GM11168 (cell line): ENCODE data around the gene RNF144A.
"Not testable (repeated sequence)": the region's sequence is repeated elsewhere in the genome, so short reads cannot be mapped to it uniquely, and the experiment has no call there.

Experiments used
- in situ Hi-C: fragments of 300-500 bp; cut with MboI; formaldehyde crosslinking; loops from one replicate; pipeline ENCODE4 v1.12.0; 2022; ENCODE audit warnings: low sequenced_read_pairs; ENCODE audit not compliant: unreplicated experiment

The RNF144A gene

GRCh38 chr2:6927186-6927585 is 10.0 kb downstream of the RNF144A start:
- in situ Hi-C loops, result no loop called here

- in situ Hi-C loops, result no loop called here
Measured at GRCh38 chr2:6927753-6928152, 10.5 kb downstream of the RNF144A start.

GRCh38 chr2:6928452-6928851 is 11.2 kb downstream of the RNF144A start:
- in situ Hi-C loops, result no loop called here

- in situ Hi-C loops, result no loop called here
Measured at GRCh38 chr2:6929196-6929819, 12.1 kb downstream of the RNF144A start.

- in situ Hi-C loops, result no loop called here
Measured at GRCh38 chr2:6930923-6931647, 13.9 kb downstream of the RNF144A start.

- in situ Hi-C loops, result no loop called here
Measured at GRCh38 chr2:6931753-6932152, 14.5 kb downstream of the RNF144A start.

GRCh38 chr2:6932206-6932605 is 15.0 kb downstream of the RNF144A start:
- in situ Hi-C loops, result no loop called here

- in situ Hi-C loops, result no loop called here
Measured at GRCh38 chr2:6932828-6933227, 15.6 kb downstream of the RNF144A start.

- in situ Hi-C loops, result no loop called here
Measured at GRCh38 chr2:6933911-6934310, 16.7 kb downstream of the RNF144A start.

GRCh38 chr2:6934345-6934744 is 17.1 kb downstream of the RNF144A start:
- in situ Hi-C loops, result no loop called here

- in situ Hi-C loops, result no loop called here
Measured at GRCh38 chr2:6934758-6935651, 17.8 kb downstream of the RNF144A start.

GRCh38 chr2:6935652-6936020 is 18.4 kb downstream of the RNF144A start:
- in situ Hi-C loops, result not testable (repeated sequence)

- in situ Hi-C loops, result no loop called here
Measured at GRCh38 chr2:6937157-6937556, 19.9 kb downstream of the RNF144A start.

GRCh38 chr2:6937582-6937981 is 20.4 kb downstream of the RNF144A start:
- in situ Hi-C loops, result no loop called here

- in situ Hi-C loops, result no loop called here
Measured at GRCh38 chr2:6939071-6939470, 21.9 kb downstream of the RNF144A start.

GRCh38 chr2:6940820-6941219 is 23.6 kb downstream of the RNF144A start:
- in situ Hi-C loops, result no loop called here

- in situ Hi-C loops, result no loop called here
Measured at GRCh38 chr2:6941299-6942046, 24.3 kb downstream of the RNF144A start.

GRCh38 chr2:6942848-6943247 is 25.6 kb downstream of the RNF144A start:
- in situ Hi-C loops, result no loop called here

- in situ Hi-C loops, result no loop called here
Measured at GRCh38 chr2:6943523-6943922, 26.3 kb downstream of the RNF144A start.

- in situ Hi-C loops, result no loop called here
Measured at GRCh38 chr2:6943971-6944370, 26.8 kb downstream of the RNF144A start.
